Muscle of leg (tissue), 16 donors: ENCODE data around the gene SUCLG2. TPM values are rescaled to one million over a fixed set of nuclear protein-coding genes. Genes with fewer than 3 reads are reported as not detected.

Source experiments
- DNase-seq: peaks from one replicate; pipeline ENCODE4 v3.0.0; 2013
- H3K27ac ChIP-seq: one replicate; pipeline ENCODE4 v1.5.1; 2013; ENCODE audit warnings: mild to moderate bottlenecking, low read length, control low read depth
- H3K27me3 ChIP-seq: one replicate; pipeline ENCODE4 v1.6.1; 2013; ENCODE audit warnings: low read length; ENCODE audit not compliant: control insufficient read depth, insufficient read depth
- H3K36me3 ChIP-seq: one replicate; pipeline ENCODE4 v1.6.1; 2013; ENCODE audit warnings: low read length; ENCODE audit not compliant: control insufficient read depth, insufficient read depth
- H3K4me1 ChIP-seq: one replicate; pipeline ENCODE4 v1.6.1; 2013; ENCODE audit warnings: low read length; ENCODE audit not compliant: control insufficient read depth, insufficient read depth
- H3K4me3 ChIP-seq: one replicate; pipeline ENCODE4 v1.5.1; 2013; ENCODE audit warnings: low read length, control low read depth
- H3K9me3 ChIP-seq: replicated peaks from 2 replicates; pipeline ENCODE4 v1.6.1; 2013; ENCODE audit warnings: low read depth, low read length; ENCODE audit not compliant: control insufficient read depth
- WGBS: methylation state at CpG from one replicate; pipeline ENCODE4 v1.1.5; 2013; ENCODE audit warnings: missing lambda C conversion rate; ENCODE audit not compliant: insufficient coverage; 5-methylcytosine and 5-hydroxymethylcytosine counted together
- long read RNA-seq, 11 donors: transcript quantifications; one replicate each; lab custom pipeline, GENCODE V29; 2026
- polyA plus RNA-seq, 8 donors: library from polyadenylated mRNA; unstranded; fragments of 120-200 nt; gene quantifications; one replicate each; pipeline versions ENCODE4 v1.2.1 to v1.2.3, GENCODE V29; 2013; ENCODE audit warnings: inconsistent platforms in 1 of 8, low replicate concordance in 1 of 8; ENCODE audit not compliant: insufficient read length in 8 of 8, insufficient read depth in 1 of 8
- total RNA-seq: library from RNA; stranded (reverse); fragments of 120-200 nt; gene quantifications from one replicate; pipeline ENCODE4 v1.2.4, GENCODE V29; 2013

SUCLG2 gene, protein sequence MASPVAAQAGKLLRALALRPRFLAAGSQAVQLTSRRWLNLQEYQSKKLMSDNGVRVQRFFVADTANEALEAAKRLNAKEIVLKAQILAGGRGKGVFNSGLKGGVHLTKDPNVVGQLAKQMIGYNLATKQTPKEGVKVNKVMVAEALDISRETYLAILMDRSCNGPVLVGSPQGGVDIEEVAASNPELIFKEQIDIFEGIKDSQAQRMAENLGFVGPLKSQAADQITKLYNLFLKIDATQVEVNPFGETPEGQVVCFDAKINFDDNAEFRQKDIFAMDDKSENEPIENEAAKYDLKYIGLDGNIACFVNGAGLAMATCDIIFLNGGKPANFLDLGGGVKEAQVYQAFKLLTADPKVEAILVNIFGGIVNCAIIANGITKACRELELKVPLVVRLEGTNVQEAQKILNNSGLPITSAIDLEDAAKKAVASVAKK
- total RNA-seq (23.1 TPM), polyA plus RNA-seq (10 to 100 TPM; 27.8 to 38.9 (median 32.7) TPM)
- long read RNA-seq, donor 1, partial matches to known transcripts: 0 of 2 reads
- long read RNA-seq, donor 1, other reads (novel, unspliced or antisense): 0 of 2 reads
- long read RNA-seq, donor 2, partial matches to known transcripts: 0 of 1 reads
- long read RNA-seq, donor 2, other reads (novel, unspliced or antisense): 0 of 1 reads
- long read RNA-seq, donor 3, transcript SUCLG2-201 (11 exons, 2,352 nt): major isoform, 6 of 6 reads
- long read RNA-seq, donor 3, partial matches to known transcripts: 0 of 6 reads
- long read RNA-seq, donor 3, other reads (novel, unspliced or antisense): 0 of 6 reads
- long read RNA-seq, donor 4, transcript SUCLG2-201 (11 exons, 2,352 nt): major isoform, 5 of 5 reads
- long read RNA-seq, donor 4, partial matches to known transcripts: 0 of 5 reads
- long read RNA-seq, donor 4, other reads (novel, unspliced or antisense): 0 of 5 reads
- long read RNA-seq, donor 5, transcript SUCLG2-201 (11 exons, 2,352 nt): major isoform, 12 of 17 reads
- long read RNA-seq, donor 5, partial matches to known transcripts: 5 of 17 reads
- long read RNA-seq, donor 5, other reads (novel, unspliced or antisense): 0 of 17 reads
- long read RNA-seq, donor 6, transcript SUCLG2-201 (11 exons, 2,352 nt): major isoform, 8 of 26 reads
- long read RNA-seq, donor 6, partial matches to known transcripts: 17 of 26 reads
- long read RNA-seq, donor 6, other reads (novel, unspliced or antisense): 0 of 26 reads
- long read RNA-seq, donor 7, transcript SUCLG2-201 (11 exons, 2,352 nt): major isoform, 8 of 18 reads
- long read RNA-seq, donor 7, partial matches to known transcripts: 10 of 18 reads
- long read RNA-seq, donor 7, other reads (novel, unspliced or antisense): 0 of 18 reads
- long read RNA-seq, donor 8, transcript SUCLG2-201 (11 exons, 2,352 nt): major isoform, 5 of 5 reads
- long read RNA-seq, donor 8, partial matches to known transcripts: 0 of 5 reads
- long read RNA-seq, donor 8, other reads (novel, unspliced or antisense): 0 of 5 reads
- long read RNA-seq, donor 9, transcript SUCLG2-201 (11 exons, 2,352 nt): major isoform, 8 of 16 reads
- long read RNA-seq, donor 9, partial matches to known transcripts: 8 of 16 reads
- long read RNA-seq, donor 9, other reads (novel, unspliced or antisense): 0 of 16 reads
- long read RNA-seq, donor 10, transcript SUCLG2-201 (11 exons, 2,352 nt): major isoform, 11 of 16 reads
- long read RNA-seq, donor 10, partial matches to known transcripts: 5 of 16 reads
- long read RNA-seq, donor 10, other reads (novel, unspliced or antisense): 0 of 16 reads
- long read RNA-seq, donor 11, partial matches to known transcripts: 13 of 17 reads
- long read RNA-seq, donor 11, other reads (novel, unspliced or antisense): 0 of 17 reads

DNA sequence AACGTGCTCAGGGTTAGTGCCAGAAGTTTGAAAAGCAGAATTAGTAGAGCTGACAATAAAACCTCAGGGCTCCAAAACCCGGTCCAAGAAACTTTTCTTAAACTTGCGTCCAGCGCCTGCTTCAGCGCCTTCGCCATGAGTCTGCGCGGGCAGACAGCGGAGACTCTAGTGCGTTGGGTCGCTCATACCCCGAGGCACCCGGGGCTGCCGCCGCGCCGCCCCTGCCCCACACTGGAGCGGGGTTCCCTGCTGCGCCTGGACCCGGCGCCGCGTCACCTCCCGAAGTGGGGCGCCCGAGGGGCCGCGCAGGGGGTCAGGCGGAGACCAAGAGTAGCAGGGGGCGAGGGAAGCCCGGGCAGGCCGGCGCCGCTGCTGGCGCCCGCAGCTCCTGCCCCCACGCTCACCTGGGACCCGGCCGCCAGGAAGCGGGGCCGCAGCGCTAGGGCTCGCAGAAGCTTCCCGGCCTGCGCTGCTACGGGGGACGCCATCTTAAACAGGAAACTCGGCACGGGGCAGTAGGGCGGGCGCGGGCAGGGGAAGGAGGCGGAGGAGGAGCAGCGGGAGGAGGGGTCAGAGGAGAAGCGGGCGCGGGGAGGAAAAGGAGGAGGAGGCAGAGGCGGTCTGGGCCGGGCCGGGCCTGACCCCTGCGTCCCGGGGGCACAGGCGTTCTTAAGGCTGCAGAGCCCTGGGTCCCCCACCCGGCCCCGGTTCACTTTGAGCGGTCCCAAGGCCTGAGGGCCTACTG lies at the start of gene SUCLG2:
Gene SUCLG2, minus strand, starts transcription at position 514 of the 745 bp plus-strand sequence. Its CDS starts 26 bp downstream, at position 488.
- H3K27ac ChIP-seq: peak within 1 kb of the TSS; percentile 85
- H3K4me3 ChIP-seq: peak within 1 kb of the TSS; percentile 66
- peak; percentile 95 for DNase-seq
- no peaks in the 10 kb centered on the region for H3K36me3 ChIP-seq
- H3K4me1 ChIP-seq: peaks cover 7% of the 10 kb centered on the region
- H3K9me3 ChIP-seq: no peaks in the 10 kb centered on the region
- under 1% methylated on average over 62 of the region's 66 CpGs for WGBS
- H3K27me3 ChIP-seq: no peaks in the 10 kb centered on the region

DNA sequence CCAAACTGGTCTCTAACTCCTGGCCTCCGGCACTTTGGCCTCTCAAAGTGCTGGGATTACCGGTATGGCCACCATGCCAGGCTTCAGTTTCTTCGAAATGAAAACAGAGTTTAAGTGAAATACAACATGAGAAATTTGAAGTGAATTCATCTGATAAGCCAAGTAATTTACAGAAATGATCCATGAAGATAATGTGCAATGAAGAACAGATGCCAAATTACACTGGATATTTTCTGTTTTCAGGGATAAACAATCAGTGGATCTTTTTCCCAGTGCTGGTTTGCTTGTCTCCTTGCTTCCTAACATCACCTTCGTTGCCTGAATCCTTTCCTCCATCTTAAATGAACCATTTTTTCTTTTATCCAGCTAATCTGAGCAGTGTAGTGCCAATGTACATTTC lies 46.2 kb upstream of the SUCLG2 start:
- Histone ChIP-seq H3K9me3 (no peaks in the 10 kb centered on the region), H3K27ac (no peak overlapping the region), H3K4me3 (no peak overlapping the region), H3K27me3 (no peaks in the 10 kb centered on the region), H3K4me1 (no peaks in the 10 kb centered on the region), H3K36me3 (no peaks in the 10 kb centered on the region)
- 93% methylated on average over 4 of the region's 4 CpGs for WGBS
- no peak for DNase-seq

DNA sequence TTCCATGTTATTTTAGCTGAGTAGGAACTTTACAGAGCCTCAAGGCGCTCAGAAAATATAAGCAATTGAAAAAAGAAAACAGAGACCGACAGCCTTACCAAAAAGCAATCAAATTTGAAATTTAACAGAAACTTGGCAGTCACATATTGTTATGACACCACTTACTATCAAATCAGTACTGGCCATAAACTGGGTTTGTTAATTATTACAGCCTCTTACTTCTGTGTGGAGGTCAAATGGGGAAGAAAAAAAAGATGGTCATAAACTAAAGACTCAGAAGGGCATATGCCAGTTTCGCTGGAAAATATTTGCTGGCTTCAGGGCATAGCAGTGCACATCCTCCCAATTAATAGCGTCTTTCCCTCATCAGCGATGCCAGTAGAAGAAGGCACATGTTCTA lies 45.5 kb upstream of the SUCLG2 start:
- no peak for DNase-seq
- Histone ChIP-seq H3K4me1 (no peaks in the 10 kb centered on the region), H3K36me3 (no peaks in the 10 kb centered on the region), H3K4me3 (no peak overlapping the region), H3K27me3 (no peaks in the 10 kb centered on the region), H3K27ac (no peak overlapping the region), H3K9me3 (no peaks in the 10 kb centered on the region)
- no CpG with 5 or more reads among the region's 5 CpGs for WGBS

DNA sequence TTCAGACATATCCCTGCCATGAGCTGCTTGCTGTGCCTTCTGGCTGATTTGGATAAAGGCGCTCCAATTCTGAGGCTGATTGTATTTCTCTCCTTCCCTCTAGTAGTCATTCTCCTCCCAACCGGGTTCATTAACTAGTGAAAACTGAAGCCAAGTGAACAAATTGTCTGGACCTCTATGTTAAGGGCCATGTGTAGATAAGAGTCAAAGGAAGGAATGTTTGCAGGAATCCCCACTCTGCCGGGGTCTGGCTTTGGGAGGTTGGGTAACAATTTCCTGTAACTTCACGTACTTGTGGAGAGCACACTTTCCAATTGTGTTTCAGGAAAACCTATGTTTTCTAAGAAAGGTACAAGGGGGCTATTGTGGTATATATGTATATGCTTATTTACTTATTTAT lies 38.2 kb upstream of the SUCLG2 start:
- Histone ChIP-seq H3K4me3 (no peak overlapping the region), H3K27me3 (no peaks in the 10 kb centered on the region), H3K27ac (no peak overlapping the region), H3K36me3 (no peaks in the 10 kb centered on the region), H3K4me1 (no peaks in the 10 kb centered on the region), H3K9me3 (no peaks in the 10 kb centered on the region)
- no peak for DNase-seq
- WGBS: no CpG with 5 or more reads among the region's 4 CpGs

DNA sequence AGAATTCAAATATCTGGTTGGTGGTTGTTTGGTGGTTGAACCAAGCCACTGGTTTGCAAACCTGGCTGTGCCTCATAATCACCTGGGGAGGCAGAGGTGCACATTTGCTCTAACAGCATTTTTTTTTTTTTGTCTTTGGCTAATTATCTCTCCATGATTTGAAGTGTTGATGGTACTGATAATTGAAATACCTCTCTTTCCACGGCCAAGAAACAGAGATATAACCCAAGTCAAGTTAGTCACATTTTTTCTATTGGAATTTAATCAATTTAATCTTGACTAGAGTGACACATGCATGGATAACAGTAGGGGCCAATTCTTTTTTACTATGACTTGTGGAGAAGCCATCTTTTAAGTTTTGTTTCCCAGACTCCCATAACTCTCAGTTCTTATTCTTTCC lies 37.5 kb upstream of the SUCLG2 start:
- Histone ChIP-seq H3K4me1 (no peaks in the 10 kb centered on the region), H3K36me3 (no peaks in the 10 kb centered on the region), H3K4me3 (no peak overlapping the region), H3K9me3 (no peaks in the 10 kb centered on the region), H3K27ac (no peak overlapping the region), H3K27me3 (no peaks in the 10 kb centered on the region)
- DNase-seq: no peak
- WGBS: no CpG with 5 or more reads among the region's 1 CpG

DNA sequence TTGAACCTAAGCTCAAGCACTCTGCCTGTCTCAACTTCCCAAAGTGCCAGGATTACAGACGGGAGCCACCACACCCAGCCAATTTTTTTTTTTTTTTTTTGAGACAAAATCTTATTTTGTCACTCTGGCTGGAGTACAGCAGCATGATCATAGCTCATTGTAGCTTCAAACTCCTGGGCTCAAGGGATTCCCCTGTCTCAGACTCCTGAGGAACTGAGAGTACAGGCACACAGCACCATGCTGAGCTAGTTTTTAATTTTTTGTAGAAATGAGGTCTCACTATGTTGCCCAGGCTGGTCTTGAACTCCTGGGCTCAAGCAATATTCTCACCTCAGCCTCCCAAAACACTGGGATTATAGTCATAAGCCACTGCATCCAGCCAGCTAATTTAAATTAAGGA lies 36.8 kb upstream of the SUCLG2 start:
- Histone ChIP-seq H3K27me3 (no peaks in the 10 kb centered on the region), H3K4me1 (no peaks in the 10 kb centered on the region), H3K9me3 (no peaks in the 10 kb centered on the region), H3K36me3 (no peaks in the 10 kb centered on the region), H3K4me3 (no peak overlapping the region), H3K27ac (no peak overlapping the region)
- no peak for DNase-seq
- WGBS: 73% methylated on average over 1 of the region's 1 CpG

DNA sequence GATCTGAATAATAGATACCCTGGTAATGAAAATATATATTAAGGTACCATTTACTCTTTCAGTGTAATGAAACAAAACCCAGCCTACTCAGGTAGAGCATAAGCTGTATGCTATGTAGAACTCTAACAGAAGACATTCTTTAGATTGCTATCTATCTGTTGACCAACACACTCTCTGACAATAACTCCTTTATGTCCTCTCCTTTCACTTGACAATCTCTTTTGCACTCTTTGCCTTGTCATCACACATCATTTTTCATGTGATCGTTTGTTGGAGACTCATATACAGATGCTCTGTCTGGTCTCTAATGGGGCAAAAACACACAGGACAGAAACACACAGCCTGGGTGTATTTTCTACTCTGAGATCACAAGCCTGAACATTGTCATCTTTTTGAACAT lies 35.4 kb upstream of the SUCLG2 start:
- 83% methylated on average over 1 of the region's 1 CpG for WGBS
- no peak for DNase-seq
- Histone ChIP-seq H3K9me3 (no peaks in the 10 kb centered on the region), H3K4me3 (no peak overlapping the region), H3K27ac (no peak overlapping the region), H3K4me1 (no peaks in the 10 kb centered on the region), H3K27me3 (no peaks in the 10 kb centered on the region), H3K36me3 (no peaks in the 10 kb centered on the region)

DNA sequence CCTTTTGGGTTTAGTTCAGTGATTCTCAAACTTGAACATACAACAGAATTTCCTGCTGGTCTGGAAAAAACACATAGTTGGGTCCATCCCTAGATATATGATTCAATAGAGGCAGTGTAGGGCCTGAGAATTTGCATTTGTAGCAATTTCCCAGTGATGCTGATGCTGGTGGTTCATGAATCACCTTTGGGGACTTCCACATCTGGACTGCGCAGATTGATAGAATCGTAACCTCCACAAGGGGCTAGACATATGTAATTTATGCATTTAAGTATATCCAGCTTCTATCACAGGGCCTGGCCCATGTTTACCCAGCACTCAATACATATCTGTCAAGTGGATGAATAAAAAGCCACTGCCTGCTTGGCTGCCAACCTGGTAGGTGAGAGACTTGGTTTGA lies 33.8 kb upstream of the SUCLG2 start:
- DNase-seq: no peak
- Histone ChIP-seq H3K9me3 (no peaks in the 10 kb centered on the region), H3K36me3 (no peaks in the 10 kb centered on the region), H3K27me3 (no peaks in the 10 kb centered on the region), H3K27ac (no peak overlapping the region), H3K4me3 (no peak overlapping the region), H3K4me1 (no peaks in the 10 kb centered on the region)
- no CpG with 5 or more reads among the region's 2 CpGs for WGBS
